Activated gamma-delta T cell treated with anti-CD3 and anti-CD28 coated beads, Interleukin-2, amount 50 U/mL, for 16 hours (primary cell): ENCODE results near the gene MBLAC1.

Source experiments
- DNase-seq: peaks from one replicate; pipeline ENCODE4 v3.0.0-alpha.2; 2020; ENCODE audit warnings: low read depth

Gene MBLAC1

GRCh38 chr7:100154651-100155491 is 28.1 kb downstream of the MBLAC1 start:
- DNase-seq = no peak

- DNase-seq = no peak
These were observed 29.0 kb downstream of the MBLAC1 start for GRCh38 chr7:100155553-100156317.

- DNase-seq = no peak
These were observed 29.7 kb downstream of the MBLAC1 start for GRCh38 chr7:100156331-100157068.

GRCh38 chr7:100157069-100157333 is 30.2 kb downstream of the MBLAC1 start:
- no peak for DNase-seq

- DNase-seq = no peak
These were observed 30.8 kb downstream of the MBLAC1 start for GRCh38 chr7:100157334-100158228.

- peak; percentile 90 for DNase-seq
These were observed 31.7 kb downstream of the MBLAC1 start, which contains the start of gene TRAPPC14 for GRCh38 chr7:100158229-100159098. Gene TRAPPC14 (minus strand): TSS chr7:100158723. CDS start chr7:100158499, 224 bp downstream.

- no peak for DNase-seq
These were observed 32.4 kb downstream of the MBLAC1 start for GRCh38 chr7:100159099-100159623.

GRCh38 chr7:100160067-100160466 is 33.3 kb downstream of the MBLAC1 start:
- DNase-seq = no peak

- DNase-seq = no peak
These were observed 36.3 kb downstream of the MBLAC1 start for GRCh38 chr7:100163006-100163531.

- DNase-seq = no peak
These were observed 37.1 kb downstream of the MBLAC1 start for GRCh38 chr7:100163871-100164270.

- DNase-seq = no peak
These were observed 39.7 kb downstream of the MBLAC1 start for GRCh38 chr7:100166317-100166940.

- no peak for DNase-seq
These were observed 40.5 kb downstream of the MBLAC1 start for GRCh38 chr7:100166970-100167911.

GRCh38 chr7:100167912-100168323 is 41.2 kb downstream of the MBLAC1 start:
- no peak for DNase-seq

GRCh38 chr7:100169147-100169850 is 42.5 kb downstream of the MBLAC1 start:
- no peak for DNase-seq

GRCh38 chr7:100170101-100170897 is 43.5 kb downstream of the MBLAC1 start:
- no peak for DNase-seq

GRCh38 chr7:100171087-100171681 is 44.4 kb downstream of the MBLAC1 start:
- DNase-seq = no peak

GRCh38 chr7:100171840-100172239 is 45.1 kb downstream of the MBLAC1 start:
- DNase-seq = no peak
